ENCODE results near the gene ARMC12.

GRCh38 chr6:35788423-35788982, 51.7 kb downstream of the ARMC12 start:
- no peak for TF ChIP-seq CTCF (conservative IDR thresholded peaks at IDR 0.05 in 1 of 2, IDR thresholded peaks at IDR 0.05 in 1 of 2; ENCODE audit: extremely low read depth in 1 of 2, insufficient read depth in 1 of 2, low read depth in 1 of 2, low read length in 2 of 2)
- TF ChIP-seq EZH2 (IDR thresholded peaks at IDR 0.05; ENCODE audit: borderline replicate concordance, low read length): no peak
